NCI-H446 (cell line): ENCODE data around the gene SLC43A1.

Experiments used
- DNase-seq, 2 experiments: peaks; one replicate each; lab custom pipeline; 2025; lab: John Stamatoyannopoulos, UW

Gene SLC43A1

DNA sequence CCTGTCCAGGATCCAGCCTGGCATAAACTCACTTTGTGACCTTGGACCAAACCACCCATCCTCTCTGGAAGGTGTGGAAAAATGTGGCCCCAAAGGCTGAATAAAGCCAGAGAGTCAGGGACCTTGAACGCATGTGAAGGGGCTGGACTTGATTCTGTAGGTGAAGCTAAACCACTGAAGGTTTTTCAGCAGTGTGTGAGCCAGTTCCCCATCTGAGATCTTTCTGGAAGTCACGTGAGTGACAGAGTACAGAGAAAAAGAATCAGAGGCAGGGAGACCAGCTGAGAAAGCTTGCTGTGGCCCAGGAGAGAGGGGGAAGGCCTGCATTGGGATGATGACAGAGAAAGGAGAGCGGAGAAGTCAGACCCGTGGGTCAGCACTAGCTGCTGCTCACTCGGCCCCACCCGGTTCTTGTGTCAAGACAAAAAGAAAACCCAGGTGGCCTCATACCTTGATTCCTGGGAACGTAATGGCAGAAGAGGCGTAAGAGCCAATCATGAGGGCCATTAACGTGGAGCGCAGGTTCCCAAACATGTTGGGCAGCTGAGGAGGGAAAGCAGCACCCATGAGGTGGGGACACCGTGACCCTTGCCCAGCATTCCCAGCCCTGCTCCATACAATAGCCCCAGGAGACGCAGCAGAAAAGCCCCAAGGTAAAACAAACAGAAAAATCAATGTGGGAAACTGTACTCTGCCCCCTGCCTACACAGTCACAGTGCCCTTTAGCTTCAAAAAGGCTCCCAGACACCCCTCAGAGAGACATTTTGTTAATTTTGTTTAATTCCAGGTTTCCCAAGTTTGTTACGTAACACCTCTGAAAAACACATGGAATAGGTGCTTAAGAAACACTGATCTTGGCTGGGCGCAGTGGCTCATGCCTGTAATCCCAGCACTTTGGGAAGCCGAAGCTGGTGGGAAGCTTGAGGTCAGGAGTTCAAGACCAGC, 17.9 kb downstream of the SLC43A1 start:
- no peak for DNase-seq

DNA sequence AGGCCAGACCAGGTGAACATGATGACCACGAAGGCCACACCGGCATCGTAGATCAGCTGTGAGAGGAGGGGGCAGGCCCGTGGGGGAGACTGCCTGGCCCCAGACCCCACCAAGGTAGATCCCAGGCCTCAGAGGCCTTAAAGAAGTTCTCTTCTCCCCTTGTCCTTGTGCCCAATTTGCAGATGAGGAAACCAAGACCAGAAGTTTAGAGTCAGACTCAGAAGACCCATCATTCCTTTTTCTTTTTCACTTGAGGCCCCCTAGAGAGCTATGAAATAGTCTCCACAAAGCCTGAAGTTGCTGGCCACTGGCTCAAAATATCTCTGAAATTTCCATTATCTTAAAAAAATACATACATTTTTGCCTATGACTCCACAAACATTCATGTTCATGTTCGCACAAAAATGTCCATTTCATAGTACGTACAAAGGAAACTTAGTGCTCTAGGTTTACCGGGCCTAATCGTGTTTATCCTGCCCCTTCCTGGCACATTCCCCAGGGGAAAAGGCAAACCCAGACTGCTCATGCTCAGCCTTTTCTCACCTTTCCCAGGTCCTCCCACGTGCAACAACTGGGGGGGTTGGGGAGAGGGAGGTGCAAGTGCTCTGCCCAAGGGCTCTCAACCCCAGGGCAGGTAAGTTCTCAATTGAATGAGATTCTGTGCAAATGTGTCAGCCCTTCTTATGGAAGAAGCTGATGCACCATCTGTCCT, 19.2 kb downstream of the SLC43A1 start:
- DNase-seq = no peak

DNA sequence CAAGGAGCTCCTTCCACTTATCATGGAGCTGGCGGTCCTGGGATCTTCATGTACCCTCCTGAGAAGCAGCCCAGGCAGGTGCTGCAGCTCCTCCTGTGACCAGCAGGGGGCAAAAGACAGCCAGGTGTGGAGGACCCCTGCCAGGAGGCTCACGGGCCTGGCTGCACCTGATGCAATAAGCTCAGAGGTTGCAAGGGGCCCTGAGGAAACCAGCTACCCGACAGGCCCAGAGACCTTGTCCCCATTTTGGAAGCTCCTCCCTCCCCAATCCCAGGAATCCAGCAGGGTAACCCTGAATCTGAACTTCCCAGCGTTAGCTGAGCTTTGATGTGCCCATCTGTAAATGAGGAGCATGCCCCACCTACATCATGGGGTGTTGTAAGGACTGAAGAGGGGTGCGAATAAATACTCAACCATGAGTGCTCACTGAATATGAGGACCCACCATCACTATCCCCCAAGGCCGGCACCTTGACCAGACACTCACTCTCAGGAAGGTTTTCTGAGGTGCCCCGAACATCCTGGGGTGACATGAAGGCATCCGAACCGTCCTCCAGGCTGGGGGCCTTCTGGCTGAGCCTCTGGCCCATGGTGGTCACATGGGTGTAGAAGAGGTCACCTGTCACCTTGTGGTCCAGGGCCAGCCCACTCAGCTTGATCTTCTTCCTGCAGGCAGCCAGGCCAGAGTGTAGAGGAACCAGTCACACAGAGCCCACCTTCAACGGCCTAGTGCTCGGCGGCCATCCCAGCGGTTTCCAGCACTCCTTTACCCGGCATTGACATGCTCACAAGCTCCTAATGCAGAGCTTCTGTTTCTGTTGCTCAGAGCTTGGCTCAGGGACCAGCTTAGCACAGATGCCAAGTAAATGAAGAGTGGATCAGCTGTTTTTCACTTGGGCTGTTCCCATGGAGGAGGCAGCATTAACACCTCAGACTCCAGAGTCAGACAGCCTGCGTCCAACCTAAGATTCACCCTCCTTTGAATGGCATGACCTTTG, 21.7 kb downstream of the SLC43A1 start:
- peak; percentile 7 to 50 for DNase-seq

DNA sequence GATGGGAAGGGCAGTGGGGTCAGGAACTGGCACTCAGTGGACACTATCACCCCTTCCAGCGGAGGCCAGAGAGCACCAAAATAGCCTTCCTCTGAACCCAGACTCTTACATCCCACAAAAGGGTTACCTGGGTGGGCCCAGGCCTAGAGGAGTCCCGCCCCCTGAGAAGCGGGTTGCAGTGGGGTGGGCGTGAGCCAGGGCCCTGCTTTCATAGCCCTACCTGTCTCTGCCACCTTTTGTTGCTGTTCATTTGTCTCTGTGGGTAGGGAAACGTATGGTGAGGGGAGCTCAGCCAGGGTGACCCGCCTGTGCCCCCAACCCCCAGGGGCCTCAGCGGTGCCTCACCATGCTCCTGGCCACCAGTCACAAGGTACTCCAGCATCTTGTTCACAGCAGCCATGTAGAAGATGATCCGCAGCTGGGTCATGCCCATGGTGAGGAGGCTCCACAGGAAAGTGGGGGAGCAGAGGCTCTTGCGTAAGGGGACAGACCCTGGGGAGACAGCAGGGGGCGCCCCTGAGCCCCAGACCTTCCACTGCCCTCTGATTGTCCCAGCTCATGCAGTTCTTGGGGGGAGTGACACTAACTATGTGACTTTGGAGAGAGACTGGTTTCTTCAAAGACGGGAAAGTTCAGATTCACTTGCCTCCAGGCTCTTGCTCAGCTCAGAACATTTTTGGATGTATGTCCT, 24.0 kb downstream of the SLC43A1 start:
- DNase-seq = no peak

DNA sequence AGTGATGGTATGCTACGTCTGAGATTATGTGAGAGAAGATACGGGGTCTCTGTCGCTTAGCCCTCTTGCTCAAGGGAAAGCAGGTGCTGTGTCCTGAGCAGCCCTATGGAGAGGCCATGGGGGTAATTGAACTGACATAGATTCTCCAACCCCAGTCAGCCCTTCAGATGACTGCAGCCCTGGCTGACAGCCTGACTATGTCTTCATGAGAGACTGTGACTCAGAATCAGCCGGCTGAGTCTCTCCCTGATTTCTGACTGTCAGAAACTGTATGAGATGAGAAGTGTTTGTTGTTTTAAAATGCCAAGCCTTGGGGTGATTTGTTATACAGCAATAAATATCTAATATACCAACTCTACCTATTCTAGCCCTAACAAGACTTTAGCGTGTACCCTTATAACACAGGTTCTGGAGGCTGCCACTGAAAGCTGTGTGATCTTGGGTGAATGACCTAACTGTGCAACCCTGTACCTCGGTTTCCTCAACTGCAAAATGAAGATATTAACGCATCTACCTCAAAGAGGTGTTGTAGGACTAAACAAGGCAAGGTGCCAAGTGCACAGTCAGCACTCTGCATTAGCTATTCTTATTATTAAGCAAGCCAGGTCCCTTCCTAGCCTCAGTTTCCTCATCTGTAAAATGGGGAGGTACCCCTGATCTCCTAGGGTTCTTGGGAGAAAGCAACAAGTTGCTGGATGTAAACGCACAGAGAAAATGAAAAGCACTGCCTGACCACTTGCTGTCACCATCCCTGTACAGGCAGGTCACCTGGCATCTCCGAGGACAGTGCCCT, 24.9 kb downstream of the SLC43A1 start:
- DNase-seq = no peak

DNA sequence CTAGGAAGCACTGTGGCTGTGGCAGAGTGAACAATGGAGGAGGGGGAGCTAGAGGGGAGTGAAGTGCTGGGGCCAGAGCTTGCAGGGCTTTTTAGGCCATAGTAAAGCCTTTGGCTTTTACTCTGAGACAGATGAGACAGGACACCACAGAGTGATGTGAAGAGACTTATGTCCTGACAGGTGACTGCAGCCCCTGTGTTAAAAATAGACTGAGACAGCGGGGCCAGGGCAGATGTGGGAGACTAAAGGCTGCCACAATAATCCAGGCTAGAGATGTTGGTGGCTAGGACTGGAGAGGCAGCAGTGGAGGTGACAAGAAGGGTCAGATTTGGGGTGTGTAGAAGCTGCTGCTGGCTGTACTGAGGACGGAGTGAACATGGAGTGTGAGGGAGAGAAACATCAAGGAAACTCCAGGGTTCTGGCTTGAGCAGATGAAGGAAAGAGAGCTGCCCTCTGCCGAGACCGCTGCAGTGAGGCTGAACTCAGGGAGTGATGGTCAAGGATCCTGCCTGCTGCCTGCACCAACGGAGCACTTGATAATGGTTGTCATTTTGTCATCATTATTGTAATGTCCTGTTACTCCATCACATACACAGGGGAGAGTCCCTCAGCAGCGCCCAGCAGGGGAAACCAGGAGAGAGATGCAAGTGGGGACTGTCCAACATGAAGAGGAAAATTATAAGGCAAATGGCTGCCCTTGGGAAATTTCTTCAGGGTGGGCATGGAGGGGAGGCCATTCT, 27.4 kb downstream of the SLC43A1 start:
- DNase-seq = no peak

DNA sequence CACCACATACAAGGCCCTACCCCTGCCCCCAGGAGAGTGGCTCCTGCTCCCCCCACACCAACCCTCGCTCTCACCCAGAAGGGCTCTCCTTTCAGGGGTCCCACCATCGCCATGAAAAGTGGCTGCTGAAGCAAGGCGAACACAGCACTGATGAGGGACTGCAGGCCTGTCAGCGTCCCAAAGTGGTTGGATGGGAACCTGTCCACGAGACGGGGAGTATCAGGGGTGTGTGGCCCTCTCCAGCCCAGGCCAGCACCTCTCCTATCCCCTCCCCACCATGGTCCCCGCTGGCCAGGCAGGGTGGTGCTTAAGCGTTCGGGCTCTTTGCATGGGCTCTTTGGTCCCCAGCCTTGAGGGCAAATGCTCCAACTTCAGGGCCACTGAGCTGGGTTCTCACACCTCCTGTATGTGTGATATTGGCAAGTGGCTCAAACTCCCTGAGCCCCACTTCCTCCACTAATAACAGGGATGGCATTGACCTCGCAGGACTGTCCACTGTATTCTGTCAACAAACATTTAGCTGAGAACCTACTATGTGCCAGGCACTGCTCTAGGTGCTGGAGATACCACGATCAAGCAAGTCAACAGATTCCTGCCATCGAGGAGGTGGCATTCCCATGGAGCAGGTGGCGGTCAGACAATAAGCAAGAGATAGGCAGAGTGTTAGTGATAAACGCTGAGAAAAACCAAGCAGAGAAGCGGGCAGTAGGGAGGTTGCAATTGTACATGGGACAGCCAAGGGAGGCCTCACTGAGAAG, 28.3 kb downstream of the SLC43A1 start:
- no peak for DNase-seq

DNA sequence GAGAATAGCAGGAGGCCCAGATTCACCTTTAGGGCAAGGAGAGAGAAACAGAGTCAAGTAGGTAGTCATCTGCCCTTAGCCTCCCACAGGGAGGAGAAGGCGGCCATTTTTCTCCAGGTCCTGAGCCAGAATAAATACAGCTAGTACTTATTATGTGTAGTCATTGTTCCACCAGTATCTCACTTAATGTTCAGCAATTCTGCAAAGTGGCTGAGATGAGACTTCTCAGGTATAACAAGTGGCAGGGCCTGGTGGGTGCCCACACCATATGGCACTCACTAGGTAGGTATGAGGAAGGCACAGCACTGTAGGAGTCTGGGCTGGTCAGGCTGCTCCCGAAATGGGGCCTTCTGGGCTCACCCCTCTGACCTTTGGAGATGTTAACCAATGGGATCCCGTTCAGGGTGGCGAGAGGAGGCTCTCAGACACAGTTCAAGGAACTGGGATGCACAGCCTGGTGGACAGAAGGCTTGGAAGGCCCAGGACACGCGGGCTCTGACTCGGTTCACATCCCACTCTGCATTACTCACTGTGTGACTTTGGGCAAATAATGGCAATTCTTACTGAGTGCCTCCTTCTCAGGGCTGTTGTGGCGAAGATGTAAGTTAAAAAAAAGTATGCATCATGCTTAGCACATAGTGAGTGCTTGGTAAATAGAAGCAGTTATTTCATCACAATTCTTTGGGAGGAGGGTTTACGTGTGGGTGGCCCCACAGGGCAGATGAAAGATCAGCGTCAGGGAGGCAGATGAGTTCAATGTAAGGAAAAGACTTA, 30.1 kb downstream of the SLC43A1 start:
- no peak for DNase-seq

DNA sequence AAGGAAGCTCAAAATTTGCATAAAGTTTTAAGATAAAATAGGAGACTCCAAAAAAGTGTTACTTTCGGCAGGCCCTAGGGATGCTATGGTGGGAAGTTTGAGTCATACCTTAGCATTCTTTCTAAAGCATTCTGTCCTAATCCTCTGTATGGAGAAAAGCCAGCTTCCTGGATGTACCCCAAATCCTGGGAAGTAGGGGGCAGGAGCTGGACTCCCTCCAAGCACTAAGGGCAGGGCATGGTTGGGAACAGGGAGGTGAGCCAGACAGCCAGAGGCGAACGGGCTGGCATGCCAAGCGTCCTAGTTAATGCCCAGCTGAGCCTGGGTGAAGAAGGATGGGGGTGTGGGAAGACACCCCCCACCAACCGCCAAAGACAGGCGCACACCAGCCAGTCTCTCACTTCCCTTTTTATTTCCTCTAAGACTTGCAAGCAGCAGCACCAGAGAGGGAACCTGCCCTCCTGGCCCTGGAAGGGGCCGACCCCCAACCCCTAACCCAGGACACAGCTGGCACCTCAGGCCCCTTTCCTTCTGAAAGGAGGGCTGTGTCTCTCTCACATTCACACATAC, 31.3 kb downstream of the SLC43A1 start:
- no peak for DNase-seq

DNA sequence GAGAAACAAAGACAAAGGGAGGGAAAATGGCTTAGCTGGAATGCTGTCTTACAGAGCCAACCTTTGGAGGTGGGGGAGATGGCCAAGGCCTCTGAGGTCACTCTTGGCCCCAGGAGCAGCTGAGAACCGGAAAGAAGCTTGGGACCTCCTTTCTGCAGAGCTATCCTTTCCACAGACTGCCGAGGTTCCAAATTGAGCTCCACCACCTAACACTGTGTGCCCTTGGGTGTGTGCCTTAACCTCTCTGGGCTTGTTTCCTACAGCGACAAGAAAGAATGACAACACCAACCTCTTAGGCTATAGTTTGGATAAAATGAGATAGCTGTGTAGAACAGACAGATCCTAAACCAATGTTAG, 32.0 kb downstream of the SLC43A1 start:
- DNase-seq = no peak

DNA sequence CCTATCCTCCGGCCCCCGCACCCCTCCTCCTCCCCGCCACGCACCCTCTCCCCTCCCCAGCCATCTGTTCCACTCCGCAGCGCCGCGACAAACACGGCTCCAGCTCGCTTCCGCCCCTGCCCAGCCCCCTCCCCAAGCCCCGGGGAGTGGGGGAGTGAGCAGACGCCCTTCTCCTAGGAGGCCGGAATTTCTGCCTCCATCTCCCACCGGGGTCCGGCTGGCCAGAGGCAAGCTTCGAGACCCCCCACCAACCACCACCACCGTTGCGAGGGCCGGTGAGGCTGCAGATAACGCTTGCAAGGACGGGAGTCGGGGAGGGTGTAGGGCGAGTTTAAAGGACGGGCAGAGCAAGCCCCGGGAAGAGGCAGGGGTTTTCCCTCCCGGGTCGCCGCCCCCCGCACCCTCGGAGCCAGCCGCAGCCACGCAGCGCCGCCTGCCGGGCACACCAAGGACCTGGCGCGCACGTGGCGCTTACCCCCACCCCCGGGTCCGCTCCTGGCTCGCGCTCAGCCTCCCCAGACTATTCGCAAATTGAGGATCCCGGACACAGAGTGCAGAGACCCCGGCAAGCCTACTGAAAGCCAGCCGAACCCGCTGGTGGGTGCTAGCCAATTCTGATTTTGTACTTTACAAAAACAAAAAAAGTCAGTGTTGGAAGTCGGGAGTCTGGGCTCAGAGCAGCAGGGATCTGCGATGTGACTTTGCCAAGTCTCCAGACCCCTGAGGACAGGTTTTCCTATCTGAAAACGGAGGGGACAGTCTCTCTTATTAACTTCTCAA, 32.5 kb downstream of the SLC43A1 start:
- DNase-seq = peak; percentile 27 to 64

DNA sequence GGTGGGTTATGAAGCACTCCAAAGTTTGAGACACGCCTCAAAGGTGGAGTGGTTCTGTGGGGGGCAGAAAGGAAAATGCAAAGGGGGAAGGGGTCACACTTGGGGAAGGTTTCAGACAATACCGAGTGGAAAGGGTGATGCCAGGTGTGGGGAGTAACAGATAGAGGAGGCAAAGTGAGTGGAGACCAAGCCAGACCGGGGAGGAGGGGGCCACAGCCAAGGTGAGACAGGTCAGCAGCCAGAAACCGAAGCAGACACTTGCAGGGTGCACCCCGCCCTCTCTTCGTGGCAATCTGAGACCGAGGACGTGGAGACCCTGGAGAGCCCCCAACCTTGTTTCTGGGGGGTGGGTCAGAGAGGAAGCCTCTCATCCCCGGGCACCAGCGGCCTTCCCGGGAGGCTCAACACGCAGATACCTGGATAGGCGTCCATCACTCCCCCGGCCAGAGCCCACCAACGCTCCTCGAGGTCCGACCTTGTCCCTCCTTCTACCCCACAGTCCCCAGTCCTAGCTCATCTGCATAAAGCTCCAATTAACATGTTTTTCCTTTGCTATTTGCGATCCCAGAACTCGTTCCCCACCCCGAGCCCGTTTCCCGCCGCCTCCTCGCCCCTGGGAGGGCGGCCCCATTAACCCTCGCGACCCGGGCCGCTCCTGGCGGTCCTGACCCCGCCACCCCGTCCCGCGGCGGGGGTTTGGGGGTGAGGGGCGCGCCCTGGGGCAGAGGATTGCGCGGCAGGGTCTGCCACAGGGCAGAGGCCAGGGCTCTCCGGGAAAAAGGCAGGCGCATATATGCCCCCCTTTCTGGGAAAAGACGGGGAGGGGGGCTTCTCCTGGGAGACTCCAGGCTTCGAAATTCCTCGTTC, 33.4 kb downstream of the SLC43A1 start:
- DNase-seq = no peak

DNA sequence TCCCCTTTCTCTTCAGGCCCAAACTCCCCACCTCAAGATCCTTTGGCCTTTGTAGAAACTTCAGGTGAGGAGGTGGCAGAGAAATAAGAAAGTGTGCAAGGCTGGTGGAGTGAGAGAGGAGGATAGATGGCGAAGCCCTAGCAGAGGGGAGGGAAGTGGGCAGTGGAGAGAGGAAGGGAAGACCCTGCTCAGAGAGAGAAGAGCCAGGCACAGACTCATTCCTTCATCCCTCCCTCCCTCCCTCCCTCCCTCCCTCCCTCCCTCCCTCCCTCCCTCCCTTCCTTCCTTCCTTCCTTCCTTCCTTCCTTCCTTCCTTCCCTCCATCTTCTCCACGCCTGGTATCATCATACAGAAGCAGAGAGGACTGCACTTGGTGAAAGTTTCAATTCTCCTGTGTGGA, 34.2 kb downstream of the SLC43A1 start:
- no peak for DNase-seq

DNA sequence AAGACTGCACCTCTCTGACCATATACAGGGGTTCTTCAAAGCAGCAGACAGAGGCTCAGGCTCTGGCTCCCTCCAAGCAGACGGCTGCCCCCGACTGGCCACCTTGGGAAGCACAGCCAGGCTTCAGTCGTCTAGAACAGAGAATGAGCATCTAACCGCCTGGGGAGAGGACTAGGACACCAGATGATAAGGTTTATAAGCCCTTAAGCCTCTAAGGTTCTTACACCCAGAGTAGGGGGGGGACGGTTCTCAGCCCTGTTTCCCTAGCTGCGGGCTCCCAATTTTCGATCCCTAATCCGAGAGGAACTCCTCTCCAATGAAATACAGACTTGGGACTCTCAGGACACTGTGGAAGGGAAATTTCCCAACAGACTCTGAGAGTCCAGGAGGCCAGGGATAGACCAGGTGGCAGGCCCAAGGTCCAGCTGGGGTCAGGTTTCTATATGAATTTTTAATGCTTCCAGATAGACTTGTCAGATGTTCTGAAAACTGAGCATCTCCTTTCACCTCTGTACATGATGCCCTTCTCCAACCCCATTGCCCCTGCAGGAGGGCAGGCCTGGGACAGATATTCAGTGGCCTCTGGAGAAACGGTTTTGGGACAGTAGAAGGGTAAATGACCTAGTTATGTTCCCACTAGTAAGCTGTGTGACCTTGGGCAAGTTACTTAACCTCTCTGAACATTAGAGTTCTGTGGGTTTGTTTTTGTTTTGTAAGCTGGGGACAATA, 34.9 kb downstream of the SLC43A1 start:
- peak; percentile 34 to 68 for DNase-seq

DNA sequence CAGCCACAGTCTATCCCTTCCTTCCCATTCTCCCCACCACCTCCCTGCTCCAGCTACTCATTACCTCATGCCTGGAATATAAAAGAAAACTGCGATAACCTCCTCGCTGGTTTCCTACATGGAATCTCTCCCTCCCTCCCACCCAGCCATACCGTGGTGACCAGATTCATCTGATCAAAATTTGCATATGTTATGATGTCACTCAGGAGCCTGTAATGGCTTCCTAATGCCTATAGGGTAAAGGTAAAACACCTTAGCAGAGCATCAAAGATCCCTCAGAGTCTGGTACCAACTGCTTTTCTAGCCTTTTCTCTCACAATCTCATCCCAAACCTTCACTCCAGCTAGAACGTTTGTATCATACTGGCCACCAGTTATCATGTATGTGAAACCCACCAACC, 35.6 kb downstream of the SLC43A1 start:
- DNase-seq = no peak
